Testis (tissue), 2 donors: ENCODE measurements around the gene VPS33A.

ENCODE experiments used
- CTCF ChIP-seq, 3 experiments: fragments of 450-650 bp in 2 of 3; fragments of 200-600 bp in 1 of 3; sonication (generic) in 1 of 3; IDR thresholded peaks; one replicate each; pipeline ENCODE4 v1.5.1; 2016 to 2019; ENCODE audit warnings: antibody characterized with exemption in 3 of 3, mild to moderate bottlenecking in 2 of 3, moderate library complexity in 1 of 3
- POLR2A ChIP-seq: fragments of 450-650 bp; IDR thresholded peaks from one replicate; pipeline ENCODE4 v1.6.1; 2017; ENCODE audit warnings: antibody characterized with exemption, mild to moderate bottlenecking, moderate library complexity

- no peak for TF ChIP-seq CTCF (IDR thresholded peaks at IDR 0.05)
- no peak for TF ChIP-seq POLR2A
These were observed 44.5 kb upstream of the VPS33A start for GRCh38 chr12:122310626-122311333.
